AG04449 (cell line): ENCODE data around the gene ACYP1.

Experiments
- CTCF ChIA-PET: fragments of 350-600 bp; formaldehyde crosslinking; extraction: SDS; loops from one replicate; lab custom pipeline; 2021; ENCODE audit warnings: antibody characterized with exemption; lab: Yijun Ruan, JAX
- POLR2A ChIA-PET: fragments of 400-600, 350-600 bp; formaldehyde crosslinking; extraction: SDS; loops from one replicate; lab custom pipeline; 2020; ENCODE audit warnings: antibody characterized with exemption, inconsistent platforms; lab: Yijun Ruan, JAX
- DNase-seq: peaks from one replicate; pipeline ENCODE4 v3.0.0-alpha.2; 2010; ENCODE audit warnings: low read depth, low spot score
- H3K4me3 ChIP-seq: 2 replicates; pipeline ENCODE4 v1.5.1; 2011; ENCODE audit warnings: low read depth, mild to moderate bottlenecking, control low read depth, low read length
- CTCF ChIP-seq: IDR thresholded peaks from one replicate; pipeline ENCODE4 v1.5.1; 2011; ENCODE audit warnings: mild to moderate bottlenecking, moderate library complexity, low read length, control low read depth, inconsistent platforms; ENCODE audit not compliant: insufficient read depth; ENCODE audit errors: missing control alignments

ACYP1 gene

GRCh38 chr14:75049136-75049535 lies 14.7 kb downstream of the ACYP1 start:
- no peak for TF ChIP-seq CTCF
- no peak for DNase-seq
- ChIA-PET CTCF (interaction anchor here (1.1 to 1.9 kb wide), 5 partner anchors 13 to 144 kb away, joined by 3 to 9 read pairs (median 3); no protein-coding TSS in a partner anchor), POLR2A (interaction anchor here (0.7 kb wide), 1 partner anchor 24 kb away, joined by 3 read pairs; no protein-coding TSS in a partner anchor)
- no peak overlapping the region for H3K4me3 ChIP-seq

GRCh38 chr14:75048101-75048500 lies 15.7 kb downstream of the ACYP1 start:
- ChIA-PET POLR2A (no interaction called here), CTCF (interaction anchor here (1.5 to 1.9 kb wide), 2 partner anchors 40 to 143 kb away, joined by 4 to 9 read pairs; no protein-coding TSS in a partner anchor)
- no peak for DNase-seq
- no peak overlapping the region for H3K4me3 ChIP-seq
- no peak for TF ChIP-seq CTCF

GRCh38 chr14:75047506-75047905 lies 16.3 kb downstream of the ACYP1 start:
- H3K4me3 ChIP-seq: no peak overlapping the region
- ChIA-PET POLR2A (no interaction called here), CTCF (no interaction called here)
- DNase-seq: no peak
- TF ChIP-seq CTCF: no peak

- no peak for DNase-seq
- ChIA-PET CTCF (no interaction called here), POLR2A (no interaction called here)
- TF ChIP-seq CTCF: no peak
- no peak overlapping the region for H3K4me3 ChIP-seq
Measured at GRCh38 chr14:75046899-75047298, 16.9 kb downstream of the ACYP1 start.

- ChIA-PET POLR2A (no interaction called here), CTCF (no interaction called here)
- no peak for DNase-seq
- no peak overlapping the region for H3K4me3 ChIP-seq
- no peak for TF ChIP-seq CTCF
Measured at GRCh38 chr14:75046275-75046674, 17.5 kb downstream of the ACYP1 start.

DNA sequence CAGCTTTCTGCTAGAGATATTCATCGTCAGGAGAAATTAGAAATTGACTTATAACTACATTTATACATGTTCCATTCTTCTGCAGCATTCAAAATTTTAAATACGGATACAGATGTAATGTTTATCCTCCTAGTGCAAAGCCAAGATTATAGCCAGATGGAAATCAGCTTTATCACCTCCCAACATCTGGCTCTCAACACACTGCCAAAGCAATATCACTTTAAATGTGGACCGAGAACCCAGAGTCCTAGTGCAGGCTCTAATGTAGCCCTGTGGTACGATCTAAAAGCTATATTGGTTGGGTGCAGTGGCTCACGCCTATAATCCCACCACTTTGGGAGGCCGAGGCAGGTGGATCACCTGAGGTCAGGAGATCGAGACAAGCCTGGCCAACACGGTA lies 19.1 kb downstream of the ACYP1 start:
- ChIA-PET POLR2A (no interaction called here), CTCF (interaction anchor here (1.1 kb wide), 1 partner anchor 444 kb away, joined by 3 read pairs; no protein-coding TSS in a partner anchor)
- no peak for DNase-seq
- TF ChIP-seq CTCF: no peak
- no peak overlapping the region for H3K4me3 ChIP-seq
